Thoracic aorta (tissue), 2 donors: ENCODE measurements around the gene SPPL2B. TPM values are rescaled to one million over a fixed set of nuclear protein-coding genes. Genes with fewer than 3 reads are reported as not detected.

Experiments used
- ATAC-seq: fragments of 150-250 bp; one replicate; pipeline ENCODE4 v1.8.0; 2017; ENCODE audit warnings: low read depth; ENCODE audit not compliant: insufficient number of reproducible peaks, low FRiP score
- DNase-seq: peaks from one replicate; pipeline ENCODE4 v3.0.0-alpha.2; 2020; ENCODE audit warnings: low spot score
- H3K27ac ChIP-seq, 2 donors: fragments of 200-600 bp; sonication (generic); 1 replicate in 1 of 2; 2 replicates in 1 of 2; pipeline ENCODE4 v1.5.1; 2016; ENCODE audit warnings: mild to moderate bottlenecking in 2 of 2, moderate library complexity in 2 of 2
- H3K27me3 ChIP-seq: fragments of 200-600 bp; sonication (generic); replicated peaks from 2 replicates; pipeline ENCODE4 v1.6.0; 2016; ENCODE audit warnings: mild to moderate bottlenecking; ENCODE audit not compliant: insufficient read depth
- H3K36me3 ChIP-seq: fragments of 200-600 bp; sonication (generic); one replicate; pipeline ENCODE4 v1.5.1; 2016
- H3K4me1 ChIP-seq, 2 donors: fragments of 200-600 bp; sonication (generic); 1 replicate in 1 of 2; 2 replicates in 1 of 2; pipeline versions ENCODE4 v1.5.1 to v1.6.0; 2016; ENCODE audit warnings: low read depth in 2 of 2, mild to moderate bottlenecking in 1 of 2; ENCODE audit not compliant: control insufficient read depth in 1 of 2
- H3K4me3 ChIP-seq: fragments of 200-600 bp; sonication (generic); 2 replicates; pipeline ENCODE4 v1.5.1; 2016; ENCODE audit warnings: mild to moderate bottlenecking
- H3K9me3 ChIP-seq: fragments of 200-600 bp; sonication (generic); 2 replicates; pipeline ENCODE4 v1.5.1; 2016
- CTCF ChIP-seq: fragments of 200-600 bp; sonication (generic); IDR thresholded peaks from one replicate; pipeline ENCODE4 v1.5.1; 2019; ENCODE audit warnings: antibody characterized with exemption
- total RNA-seq, 2 donors: library from RNA; depleted of rRNA; stranded (reverse); fragments of >200 nt; gene quantifications; one replicate each; pipeline versions ENCODE4 v1.1.0 to v1.2.3, GENCODE V29; 2016

Gene SPPL2B
- total RNA-seq, 2 donors from 2014 or later, result 55.8 to 60.0 TPM

GRCh38 chr19:2382530-2383222, 54.2 kb downstream of the SPPL2B start:
- DNase-seq (no peak), ATAC-seq (no peak)
- Histone ChIP-seq H3K4me3 (no peak overlapping the region), H3K9me3 (no peaks in the 10 kb centered on the region), H3K27ac (no peak overlapping the region), H3K4me1 (no peaks in the 10 kb centered on the region), H3K27me3 (no peaks in the 10 kb centered on the region), H3K36me3 (no peaks in the 10 kb centered on the region)
- TF ChIP-seq CTCF, result no peak

GRCh38 chr19:2385053-2385721, 56.7 kb downstream of the SPPL2B start:
- no peak for DNase-seq
- Histone ChIP-seq H3K27ac (no peak overlapping the region), H3K27me3 (no peaks in the 10 kb centered on the region), H3K9me3 (no peaks in the 10 kb centered on the region), H3K4me1 (no peaks in the 10 kb centered on the region), H3K4me3 (peak overlapping the region; percentile 19), H3K36me3 (no peaks in the 10 kb centered on the region)
- ATAC-seq, result no peak
- TF ChIP-seq CTCF, result no peak

- H3K27ac ChIP-seq, result no peak overlapping the region
- no peak for TF ChIP-seq CTCF
- no peak for DNase-seq
Observed at GRCh38 chr19:2387367-2388288, 59.1 kb downstream of the SPPL2B start.

GRCh38 chr19:2389594-2389993, 61.1 kb downstream of the SPPL2B start:
- ATAC-seq (no peak), DNase-seq (no peak)
- peaks cover 0 to 3% of the 10 kb centered on the region in 2 donors for H3K4me1 ChIP-seq
- TF ChIP-seq CTCF, result no peak
- no peaks in the 10 kb centered on the region for H3K9me3 ChIP-seq
- no peak overlapping the region for H3K27ac ChIP-seq
- no peaks in the 10 kb centered on the region for H3K27me3 ChIP-seq
- H3K4me3 ChIP-seq, result no peak overlapping the region
- no peaks in the 10 kb centered on the region for H3K36me3 ChIP-seq

More at GRCh38 chr19:2387367-2388288, 59.1 kb downstream of the SPPL2B start:
- H3K9me3 ChIP-seq, result no peaks in the 10 kb centered on the region
- H3K4me3 ChIP-seq, result no peak overlapping the region
- ATAC-seq, result no peak
- no peaks in the 10 kb centered on the region for H3K36me3 ChIP-seq
- H3K4me1 ChIP-seq, result no peaks in the 10 kb centered on the region
- no peaks in the 10 kb centered on the region for H3K27me3 ChIP-seq
